Neutrophil (primary cell): ENCODE data around the gene LPP.

Source experiments
- H3K27ac ChIP-seq: fragments of 200-600 bp; sonication (generic); 2 replicates; pipeline ENCODE4 v1.5.1; 2016; ENCODE audit warnings: mild to moderate bottlenecking, moderate library complexity
- H3K27me3 ChIP-seq: fragments of 200-600 bp; sonication (generic); 2 replicates; pipeline ENCODE4 v1.6.0; 2016; ENCODE audit warnings: mild to moderate bottlenecking
- H3K36me3 ChIP-seq: fragments of 200-600 bp; sonication (generic); 2 replicates; pipeline ENCODE4 v1.5.1; 2017
- H3K4me1 ChIP-seq, 2 experiments: fragments of 200-600 bp in 1 of 2; sonication (generic) in 1 of 2; 1 replicate in 1 of 2; 2 replicates in 1 of 2; pipeline versions ENCODE4 v1.5.1 to v1.6.1; 2013 to 2016; ENCODE audit warnings: low read depth in 1 of 2, low read length in 1 of 2, mild to moderate bottlenecking in 1 of 2, moderate library complexity in 1 of 2; ENCODE audit not compliant: control insufficient read depth in 1 of 2, insufficient read depth in 1 of 2
- H3K4me3 ChIP-seq, 2 experiments: fragments of 200-600 bp in 1 of 2; sonication (generic) in 1 of 2; 1 replicate in 1 of 2; 2 replicates in 1 of 2; pipeline ENCODE4 v1.5.1; 2013 to 2016; ENCODE audit warnings: low read depth in 1 of 2, low read length in 1 of 2, mild to moderate bottlenecking in 1 of 2, moderate library complexity in 1 of 2
- H3K9me3 ChIP-seq: fragments of 200-600 bp; sonication (generic); 2 replicates; pipeline ENCODE4 v1.5.1; 2016
- TF ChIP-seq, protein P1 (sequence below): fragments of 200-600 bp; sonication (generic); IDR thresholded peaks from 2 replicates; pipeline ENCODE4 v1.5.1; 2016; ENCODE audit warnings: antibody characterized with exemption

The LPP gene

GRCh38 chr3:188875413-188875812 lies 721.5 kb downstream of the LPP start:
- H3K4me3 ChIP-seq, result no peak overlapping the region
- TF ChIP-seq, protein P1, sequence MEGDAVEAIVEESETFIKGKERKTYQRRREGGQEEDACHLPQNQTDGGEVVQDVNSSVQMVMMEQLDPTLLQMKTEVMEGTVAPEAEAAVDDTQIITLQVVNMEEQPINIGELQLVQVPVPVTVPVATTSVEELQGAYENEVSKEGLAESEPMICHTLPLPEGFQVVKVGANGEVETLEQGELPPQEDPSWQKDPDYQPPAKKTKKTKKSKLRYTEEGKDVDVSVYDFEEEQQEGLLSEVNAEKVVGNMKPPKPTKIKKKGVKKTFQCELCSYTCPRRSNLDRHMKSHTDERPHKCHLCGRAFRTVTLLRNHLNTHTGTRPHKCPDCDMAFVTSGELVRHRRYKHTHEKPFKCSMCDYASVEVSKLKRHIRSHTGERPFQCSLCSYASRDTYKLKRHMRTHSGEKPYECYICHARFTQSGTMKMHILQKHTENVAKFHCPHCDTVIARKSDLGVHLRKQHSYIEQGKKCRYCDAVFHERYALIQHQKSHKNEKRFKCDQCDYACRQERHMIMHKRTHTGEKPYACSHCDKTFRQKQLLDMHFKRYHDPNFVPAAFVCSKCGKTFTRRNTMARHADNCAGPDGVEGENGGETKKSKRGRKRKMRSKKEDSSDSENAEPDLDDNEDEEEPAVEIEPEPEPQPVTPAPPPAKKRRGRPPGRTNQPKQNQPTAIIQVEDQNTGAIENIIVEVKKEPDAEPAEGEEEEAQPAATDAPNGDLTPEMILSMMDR, result no peak
- H3K36me3 ChIP-seq, result peaks cover 16% of the 10 kb centered on the region
- H3K27ac ChIP-seq, result no peak overlapping the region
- H3K4me1 ChIP-seq, result no peaks in the 10 kb centered on the region
- H3K27me3 ChIP-seq, result no peaks in the 10 kb centered on the region
- H3K9me3 ChIP-seq, result no peaks in the 10 kb centered on the region

DNA sequence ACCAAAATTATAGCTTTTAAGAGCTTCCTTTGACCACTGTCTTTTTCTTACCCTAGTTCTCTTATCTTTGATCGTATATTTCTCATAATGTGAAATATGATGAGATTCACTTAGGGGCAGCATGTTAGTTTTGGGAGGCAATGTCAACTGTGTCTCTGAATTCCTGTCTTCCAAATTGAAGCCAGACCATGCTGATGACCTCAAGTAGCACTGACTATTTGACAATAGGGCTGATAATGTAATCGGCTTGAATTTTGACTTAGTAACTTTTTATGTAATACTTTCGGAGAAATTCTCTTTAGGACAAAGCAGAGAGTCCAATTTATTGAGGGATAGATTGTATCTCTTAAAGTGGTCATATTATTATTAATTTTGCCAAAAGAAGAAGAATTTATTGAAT lies 722.4 kb downstream of the LPP start:
- no peaks in the 10 kb centered on the region for H3K4me1 ChIP-seq
- no peaks in the 10 kb centered on the region for H3K9me3 ChIP-seq
- H3K36me3 ChIP-seq, result peaks cover 16% of the 10 kb centered on the region
- TF ChIP-seq, protein P1, result no peak
- no peak overlapping the region for H3K4me3 ChIP-seq
- no peaks in the 10 kb centered on the region for H3K27me3 ChIP-seq
- no peak overlapping the region for H3K27ac ChIP-seq

GRCh38 chr3:188877381-188877780 lies 723.4 kb downstream of the LPP start:
- H3K9me3 ChIP-seq, result no peaks in the 10 kb centered on the region
- no peak overlapping the region for H3K4me3 ChIP-seq
- no peaks in the 10 kb centered on the region for H3K27me3 ChIP-seq
- H3K4me1 ChIP-seq, result no peaks in the 10 kb centered on the region
- TF ChIP-seq, protein P1, result no peak
- H3K27ac ChIP-seq, result no peak overlapping the region
- peaks cover 16% of the 10 kb centered on the region for H3K36me3 ChIP-seq

- H3K27ac ChIP-seq, result no peak overlapping the region
- H3K4me1 ChIP-seq, result no peaks in the 10 kb centered on the region
- no peaks in the 10 kb centered on the region for H3K27me3 ChIP-seq
- no peak overlapping the region for H3K4me3 ChIP-seq
- peaks cover 16% of the 10 kb centered on the region for H3K36me3 ChIP-seq
- H3K9me3 ChIP-seq, result no peaks in the 10 kb centered on the region
- TF ChIP-seq, protein P1, result no peak
These were observed 724.1 kb downstream of the LPP start for GRCh38 chr3:188878076-188878475.

DNA sequence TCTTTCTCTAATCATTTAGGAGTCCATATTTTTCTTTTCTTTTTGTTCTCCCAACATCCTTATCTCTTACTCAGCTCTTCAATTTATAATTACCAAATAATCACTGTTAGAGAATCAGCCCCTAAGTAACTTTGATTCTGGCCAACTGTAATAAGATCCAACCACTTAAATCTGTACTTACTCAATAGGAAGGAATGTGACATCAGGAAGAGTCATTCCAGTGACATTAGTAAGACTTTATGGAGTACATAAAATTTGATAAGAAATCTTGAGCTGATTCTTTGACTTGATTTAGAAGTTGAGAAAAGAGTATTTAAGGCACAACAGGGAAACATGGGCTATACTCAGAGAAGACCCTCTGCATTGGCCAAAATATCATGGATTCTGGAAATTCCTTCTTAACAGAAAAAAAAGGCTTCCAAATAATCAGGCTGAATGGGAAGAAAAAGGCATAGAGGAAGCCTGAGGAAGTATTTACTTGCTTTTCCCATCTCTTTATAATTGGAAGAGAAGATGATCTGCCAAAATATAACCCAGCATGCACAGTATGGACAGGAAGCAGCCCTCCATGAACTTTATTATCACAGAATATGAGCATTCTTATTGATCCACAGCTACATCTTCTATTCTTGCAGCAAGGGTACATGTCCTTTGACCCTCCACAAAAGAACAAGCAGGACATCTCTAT lies 728.1 kb downstream of the LPP start:
- no peaks in the 10 kb centered on the region for H3K4me1 ChIP-seq

More for the DNA sequence above, 728.1 kb downstream of the LPP start:
- TF ChIP-seq, protein P1, result no peak
- H3K9me3 ChIP-seq, result no peaks in the 10 kb centered on the region
- H3K36me3 ChIP-seq, result no peaks in the 10 kb centered on the region
- H3K4me3 ChIP-seq, result no peak overlapping the region
- H3K27ac ChIP-seq, result no peak overlapping the region
- H3K27me3 ChIP-seq, result no peaks in the 10 kb centered on the region
